ENCODE results near the gene NHEJ1.

DNA sequence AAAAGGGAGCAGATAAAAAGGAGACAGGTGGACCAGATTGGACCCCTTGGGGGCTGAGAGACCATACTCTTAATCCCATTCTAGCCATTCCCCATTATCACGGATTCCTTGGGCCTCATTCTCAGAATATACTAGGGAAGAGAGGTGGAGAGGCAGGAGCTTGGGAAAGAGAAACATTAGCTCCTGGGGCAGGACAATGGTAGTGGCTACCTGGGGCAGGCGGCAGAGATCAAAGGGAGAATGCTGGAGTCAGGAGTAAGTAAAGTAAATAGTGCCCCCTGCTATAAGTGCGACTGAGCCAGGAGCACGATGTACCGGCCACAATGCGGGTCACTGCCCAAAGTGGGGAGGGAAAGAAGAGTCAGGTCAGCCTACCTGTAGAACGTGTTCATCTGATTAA lies 79.5 kb downstream of the NHEJ1 start:
- TF ChIP-seq CTCF (IDR thresholded peaks at IDR 0.05) (no peak), POLR2A (IDR thresholded peaks at IDR 0.05) (no peak)
